ENCODE results near the gene KCNQ1OT1.

KCNQ1OT1 gene

GRCh38 chr11:2666828-2667570 lies 32.8 kb downstream of the KCNQ1OT1 start:
- DNase-seq (ENCODE audit: low read depth) = no peak

- DNase-seq (ENCODE audit: low read depth) = no peak
Observed at GRCh38 chr11:2666401-2666741, 33.4 kb downstream of the KCNQ1OT1 start.

- DNase-seq (ENCODE audit: low read depth) = no peak
Observed at GRCh38 chr11:2665526-2666400, 34.0 kb downstream of the KCNQ1OT1 start.

- no peak for DNase-seq (ENCODE audit: low read depth)
Observed at GRCh38 chr11:2664791-2665525, 34.8 kb downstream of the KCNQ1OT1 start.

- no peak for DNase-seq (ENCODE audit: low read depth)
Observed at GRCh38 chr11:2664376-2664775, 35.4 kb downstream of the KCNQ1OT1 start.

- no peak for DNase-seq (ENCODE audit: low read depth)
Observed at GRCh38 chr11:2663915-2664314, 35.9 kb downstream of the KCNQ1OT1 start.

GRCh38 chr11:2663506-2663905 lies 36.3 kb downstream of the KCNQ1OT1 start:
- no peak for DNase-seq (ENCODE audit: low read depth)

GRCh38 chr11:2662430-2663299 lies 37.1 kb downstream of the KCNQ1OT1 start:
- no peak for DNase-seq (ENCODE audit: low read depth)

- DNase-seq (ENCODE audit: low read depth) = no peak
Observed at GRCh38 chr11:2662024-2662312, 37.8 kb downstream of the KCNQ1OT1 start.

GRCh38 chr11:2661173-2662023 lies 38.4 kb downstream of the KCNQ1OT1 start:
- DNase-seq (ENCODE audit: low read depth) = no peak

GRCh38 chr11:2660357-2660939 lies 39.3 kb downstream of the KCNQ1OT1 start:
- no peak for DNase-seq (ENCODE audit: low read depth)

GRCh38 chr11:2657697-2658284 lies 42.0 kb downstream of the KCNQ1OT1 start:
- DNase-seq (ENCODE audit: low read depth) = no peak

- DNase-seq (ENCODE audit: low read depth) = no peak
Observed at GRCh38 chr11:2656859-2657258, 42.9 kb downstream of the KCNQ1OT1 start.

- DNase-seq (ENCODE audit: low read depth) = no peak
Observed at GRCh38 chr11:2655834-2656622, 43.8 kb downstream of the KCNQ1OT1 start.

- no peak for DNase-seq (ENCODE audit: low read depth)
Observed at GRCh38 chr11:2655016-2655719, 44.6 kb downstream of the KCNQ1OT1 start.

GRCh38 chr11:2653930-2654739 lies 45.7 kb downstream of the KCNQ1OT1 start:
- DNase-seq (ENCODE audit: low read depth) = no peak

GRCh38 chr11:2653198-2653551 lies 46.6 kb downstream of the KCNQ1OT1 start:
- no peak for DNase-seq (ENCODE audit: low read depth)

All from GM04504 (cell line).